ENCODE data around the gene IKZF1.

DNA sequence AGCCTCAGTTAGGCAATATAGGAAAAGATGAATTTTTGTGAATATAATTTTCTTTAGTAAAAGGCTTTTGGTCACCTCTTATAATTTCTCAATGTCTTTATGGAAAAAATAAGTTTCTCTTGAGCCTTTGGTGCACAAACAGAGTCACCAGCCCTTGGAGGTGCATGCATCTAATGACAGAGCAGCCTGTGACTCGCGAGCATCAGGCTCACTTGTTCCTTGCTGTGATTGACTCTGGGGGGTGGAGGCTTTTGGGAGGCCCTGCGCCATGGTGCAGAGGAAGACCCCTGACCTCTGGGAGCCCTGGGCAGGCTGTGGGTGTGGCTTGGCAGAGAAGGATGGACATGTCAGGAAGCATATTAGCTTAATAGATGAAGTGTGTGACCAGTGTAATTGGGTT is 85.4 kb downstream of the IKZF1 start:
- TF ChIP-seq, protein P1, sequence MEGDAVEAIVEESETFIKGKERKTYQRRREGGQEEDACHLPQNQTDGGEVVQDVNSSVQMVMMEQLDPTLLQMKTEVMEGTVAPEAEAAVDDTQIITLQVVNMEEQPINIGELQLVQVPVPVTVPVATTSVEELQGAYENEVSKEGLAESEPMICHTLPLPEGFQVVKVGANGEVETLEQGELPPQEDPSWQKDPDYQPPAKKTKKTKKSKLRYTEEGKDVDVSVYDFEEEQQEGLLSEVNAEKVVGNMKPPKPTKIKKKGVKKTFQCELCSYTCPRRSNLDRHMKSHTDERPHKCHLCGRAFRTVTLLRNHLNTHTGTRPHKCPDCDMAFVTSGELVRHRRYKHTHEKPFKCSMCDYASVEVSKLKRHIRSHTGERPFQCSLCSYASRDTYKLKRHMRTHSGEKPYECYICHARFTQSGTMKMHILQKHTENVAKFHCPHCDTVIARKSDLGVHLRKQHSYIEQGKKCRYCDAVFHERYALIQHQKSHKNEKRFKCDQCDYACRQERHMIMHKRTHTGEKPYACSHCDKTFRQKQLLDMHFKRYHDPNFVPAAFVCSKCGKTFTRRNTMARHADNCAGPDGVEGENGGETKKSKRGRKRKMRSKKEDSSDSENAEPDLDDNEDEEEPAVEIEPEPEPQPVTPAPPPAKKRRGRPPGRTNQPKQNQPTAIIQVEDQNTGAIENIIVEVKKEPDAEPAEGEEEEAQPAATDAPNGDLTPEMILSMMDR (conservative IDR thresholded peaks at IDR 0.05 in 1 of 2, IDR thresholded peaks at IDR 0.05 in 1 of 2; ENCODE audit: low read depth in 1 of 2, low read length in 2 of 2): no peak
- TF ChIP-seq EZH2 (IDR thresholded peaks at IDR 0.05; ENCODE audit: low read length, missing control alignments): no peak
